Mucosa of rectum (tissue), 2 donors: Measurements from ENCODE around the gene RGPD3.
"Not testable (repeated sequence)": the region's sequence is repeated elsewhere in the genome, so short reads cannot be mapped to it uniquely, and the experiment has no call there.

Source experiments
- H3K27ac ChIP-seq, 2 donors: one replicate each; pipeline ENCODE4 v1.7.0; 2013; ENCODE audit warnings: inconsistent platforms in 2 of 2, low read depth in 2 of 2, low read length in 2 of 2
- H3K27me3 ChIP-seq, 2 donors: one replicate each; pipeline ENCODE4 v1.7.0; 2013; ENCODE audit warnings: low read length in 2 of 2; ENCODE audit not compliant: control insufficient read depth in 2 of 2, insufficient read depth in 2 of 2
- H3K36me3 ChIP-seq, 2 donors: one replicate each; pipeline ENCODE4 v1.7.0; 2013; ENCODE audit warnings: low read length in 2 of 2; ENCODE audit not compliant: control insufficient read depth in 2 of 2, insufficient read depth in 2 of 2
- H3K4me1 ChIP-seq, 2 donors: one replicate each; pipeline ENCODE4 v1.7.0; 2013; ENCODE audit warnings: low read length in 2 of 2, mild to moderate bottlenecking in 1 of 2; ENCODE audit not compliant: control insufficient read depth in 2 of 2, insufficient read depth in 2 of 2
- H3K4me3 ChIP-seq, 2 donors: one replicate each; pipeline ENCODE4 v1.7.0; 2013; ENCODE audit warnings: low read length in 2 of 2
- H3K9ac ChIP-seq, 2 donors: one replicate each; pipeline ENCODE4 v1.7.0; 2013; ENCODE audit warnings: low read length in 2 of 2, low read depth in 1 of 2, mild to moderate bottlenecking in 1 of 2
- H3K9me3 ChIP-seq, 2 donors: one replicate each; pipeline ENCODE4 v1.7.0; 2013; ENCODE audit warnings: low read length in 2 of 2; ENCODE audit not compliant: control insufficient read depth in 2 of 2
- donor health status: healthy.
- donor health status: Normal muscosa, but diverticular disease.

The RGPD3 gene

DNA sequence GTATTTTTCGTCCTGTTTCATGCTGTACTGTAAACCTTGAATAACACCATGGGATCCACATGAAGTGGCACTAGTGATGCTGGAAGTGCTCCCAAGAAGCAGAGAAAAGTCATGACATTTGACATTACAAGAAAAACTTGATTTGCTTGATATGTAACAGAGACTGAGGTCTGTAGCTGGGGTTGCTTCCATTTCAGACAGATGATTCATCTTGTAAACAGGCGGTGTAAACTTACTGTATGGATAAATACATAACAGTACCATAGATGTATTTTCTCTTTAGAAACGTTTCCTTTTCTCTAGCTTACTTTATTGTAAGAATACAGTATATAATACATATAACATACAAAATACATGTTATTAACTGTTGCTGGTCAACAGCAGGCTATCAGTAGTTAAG is 88.6 kb downstream of the RGPD3 start:
- not testable (repeated sequence) for H3K27ac ChIP-seq, H3K4me3 ChIP-seq, H3K36me3 ChIP-seq, H3K4me1 ChIP-seq, H3K9ac ChIP-seq, H3K9me3 ChIP-seq, H3K27me3 ChIP-seq

DNA sequence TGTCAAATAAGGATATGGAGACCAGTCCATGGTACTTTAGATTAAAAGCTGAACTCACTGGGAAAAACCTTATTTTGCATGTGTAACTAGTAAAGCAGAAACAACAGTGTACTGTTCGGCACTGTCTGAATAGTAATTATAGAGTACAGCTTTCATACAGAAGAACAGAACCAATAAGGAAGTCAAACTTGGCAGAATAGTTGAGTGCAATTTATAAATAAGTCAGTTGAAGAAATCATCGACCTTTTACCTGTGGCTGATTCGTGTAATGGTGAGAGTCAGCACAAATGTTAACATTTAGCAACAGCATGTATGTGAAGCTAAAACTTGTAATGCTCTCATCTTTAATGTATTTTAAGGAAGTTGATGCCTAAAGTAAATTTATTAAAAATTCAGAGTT is 99.0 kb downstream of the RGPD3 start:
- not testable (repeated sequence) for H3K4me3 ChIP-seq, H3K4me1 ChIP-seq, H3K9me3 ChIP-seq, H3K36me3 ChIP-seq, H3K27me3 ChIP-seq, H3K27ac ChIP-seq, H3K9ac ChIP-seq

DNA sequence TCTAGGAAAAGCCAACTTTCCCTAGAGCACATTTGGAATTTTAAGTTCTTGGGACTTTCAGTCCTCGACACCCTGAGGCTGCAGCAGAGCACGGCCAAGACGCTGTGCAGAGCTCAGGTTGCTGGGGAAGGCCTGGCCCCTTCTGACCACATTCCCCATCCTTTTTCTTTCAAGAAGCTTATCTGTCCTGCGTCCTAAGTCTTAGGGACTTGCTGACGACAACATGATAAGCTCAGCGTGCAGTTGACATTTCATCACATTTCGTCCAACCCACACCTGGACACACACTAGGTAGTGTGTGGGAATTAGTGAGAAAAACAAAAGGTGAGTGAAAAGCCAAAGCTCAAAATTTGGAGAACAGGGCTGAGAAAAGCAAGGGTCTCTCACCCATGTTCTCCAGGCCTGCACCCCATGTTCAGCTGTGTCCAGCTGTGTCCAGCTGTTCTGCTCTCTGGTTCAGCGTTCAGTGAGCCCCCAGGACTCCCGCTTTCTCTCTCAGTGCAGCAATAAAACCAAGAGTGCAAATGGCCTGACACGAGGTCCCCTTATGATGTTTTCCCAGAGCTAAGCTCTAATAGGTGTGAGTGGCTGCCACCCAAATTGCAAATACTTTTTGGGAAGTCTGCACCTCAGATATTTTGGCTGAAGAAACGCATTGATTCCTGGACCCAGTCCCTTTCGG is 101.9 kb downstream of the RGPD3 start:
- no peak overlapping the region for H3K9ac ChIP-seq
- no peaks in the 10 kb centered on the region for H3K4me1 ChIP-seq
- no peak overlapping the region for H3K4me3 ChIP-seq
- no peaks in the 10 kb centered on the region for H3K9me3 ChIP-seq
- H3K27ac ChIP-seq: no peak overlapping the region
- H3K36me3 ChIP-seq: no peaks in the 10 kb centered on the region
- H3K27me3 ChIP-seq: no peaks in the 10 kb centered on the region

DNA sequence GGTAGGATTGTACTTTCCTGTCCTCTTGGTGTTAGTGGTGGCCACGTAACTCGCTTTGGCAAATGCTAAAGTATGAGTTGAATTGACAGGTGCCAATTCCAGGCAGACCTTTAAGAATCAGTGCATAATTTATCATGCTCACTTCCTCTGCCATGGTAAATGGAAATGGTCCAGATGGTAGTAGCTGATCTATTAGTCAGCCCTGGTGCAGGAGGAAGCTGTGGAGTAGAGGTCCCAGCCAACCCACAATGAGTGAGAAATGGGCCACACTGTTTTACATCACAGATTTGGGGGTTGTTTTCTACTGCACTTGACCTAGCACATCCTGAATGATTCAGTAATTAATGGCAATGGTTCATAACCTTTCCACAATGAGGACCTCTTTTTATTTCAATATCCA is 104.4 kb downstream of the RGPD3 start:
- no peak overlapping the region for H3K4me3 ChIP-seq
- no peaks in the 10 kb centered on the region for H3K36me3 ChIP-seq
- no peaks in the 10 kb centered on the region for H3K4me1 ChIP-seq
- no peak overlapping the region for H3K9ac ChIP-seq
- H3K27ac ChIP-seq: no peak overlapping the region
- no peaks in the 10 kb centered on the region for H3K27me3 ChIP-seq
- no peaks in the 10 kb centered on the region for H3K9me3 ChIP-seq

DNA sequence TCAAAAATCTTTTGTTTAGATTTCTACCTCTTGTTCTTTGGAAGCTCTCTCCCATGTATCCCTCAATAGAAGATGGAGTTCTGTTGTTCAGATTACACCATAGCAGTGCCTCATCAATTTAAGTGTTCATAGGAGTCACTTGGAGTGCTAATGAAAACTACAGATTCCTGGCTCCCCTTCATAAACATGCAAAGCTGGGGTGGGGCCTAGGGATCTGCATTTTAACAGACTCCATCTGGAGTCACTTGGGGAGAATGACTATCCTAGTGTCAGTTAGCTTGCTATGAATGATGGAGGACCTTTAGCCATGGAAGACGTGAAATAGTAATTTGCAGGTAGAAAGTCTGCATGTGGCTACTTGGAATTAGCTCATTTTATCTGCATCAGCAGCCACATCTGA is 105.4 kb downstream of the RGPD3 start:
- H3K9ac ChIP-seq: no peak overlapping the region
- H3K27me3 ChIP-seq: no peaks in the 10 kb centered on the region
- H3K27ac ChIP-seq: no peak overlapping the region
- no peaks in the 10 kb centered on the region for H3K36me3 ChIP-seq
- H3K4me3 ChIP-seq: no peak overlapping the region
- H3K4me1 ChIP-seq: no peaks in the 10 kb centered on the region
- no peaks in the 10 kb centered on the region for H3K9me3 ChIP-seq

DNA sequence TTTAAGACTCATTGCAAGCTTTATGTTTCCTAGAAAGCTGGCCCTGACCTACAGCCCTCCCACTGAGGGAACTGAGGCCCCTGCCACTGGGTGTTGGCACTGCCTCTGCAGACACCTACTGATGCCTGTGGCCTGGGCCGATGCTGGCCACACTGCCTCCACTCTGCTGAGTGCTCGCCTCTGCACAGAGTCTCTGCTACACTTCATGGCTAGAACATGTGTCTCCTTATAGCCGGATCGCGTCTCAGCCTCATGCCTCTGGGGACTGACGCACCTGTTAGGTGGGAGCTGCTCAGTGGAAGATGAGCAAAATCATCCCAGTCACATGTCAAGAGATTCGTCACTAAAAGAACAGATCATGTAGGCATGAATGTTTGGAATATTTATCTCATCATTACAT is 108.7 kb downstream of the RGPD3 start:
- no peak overlapping the region for H3K4me3 ChIP-seq

DNA sequence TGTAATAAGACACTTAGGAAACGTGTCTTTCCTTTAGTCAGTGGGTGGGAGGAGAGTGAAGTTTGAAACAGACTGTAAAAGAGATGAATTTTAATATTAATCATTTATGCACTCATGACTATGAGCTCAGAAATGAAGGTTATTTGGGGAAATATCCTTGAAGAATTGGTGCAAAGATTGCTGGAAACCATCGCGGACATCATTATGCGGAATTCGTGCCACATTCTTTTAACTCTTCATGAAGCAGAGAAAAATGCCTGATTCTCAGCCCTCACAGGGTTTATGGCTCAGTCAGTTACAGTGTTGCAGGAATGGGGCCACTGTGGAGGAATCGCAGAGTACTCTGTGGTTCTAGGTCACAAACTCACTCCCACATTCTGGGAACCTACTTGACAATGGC is 109.7 kb downstream of the RGPD3 start:
- H3K27me3 ChIP-seq: no peaks in the 10 kb centered on the region
- no peaks in the 10 kb centered on the region for H3K9me3 ChIP-seq
- no peaks in the 10 kb centered on the region for H3K36me3 ChIP-seq
- no peaks in the 10 kb centered on the region for H3K4me1 ChIP-seq
- no peak overlapping the region for H3K9ac ChIP-seq
- no peak overlapping the region for H3K4me3 ChIP-seq
- H3K27ac ChIP-seq: no peak overlapping the region

More for the DNA sequence above, 108.7 kb downstream of the RGPD3 start:
- Histone ChIP-seq H3K27ac (no peak overlapping the region), H3K9me3 (no peaks in the 10 kb centered on the region), H3K27me3 (no peaks in the 10 kb centered on the region), H3K4me1 (no peaks in the 10 kb centered on the region), H3K9ac (no peak overlapping the region), H3K36me3 (no peaks in the 10 kb centered on the region)

DNA sequence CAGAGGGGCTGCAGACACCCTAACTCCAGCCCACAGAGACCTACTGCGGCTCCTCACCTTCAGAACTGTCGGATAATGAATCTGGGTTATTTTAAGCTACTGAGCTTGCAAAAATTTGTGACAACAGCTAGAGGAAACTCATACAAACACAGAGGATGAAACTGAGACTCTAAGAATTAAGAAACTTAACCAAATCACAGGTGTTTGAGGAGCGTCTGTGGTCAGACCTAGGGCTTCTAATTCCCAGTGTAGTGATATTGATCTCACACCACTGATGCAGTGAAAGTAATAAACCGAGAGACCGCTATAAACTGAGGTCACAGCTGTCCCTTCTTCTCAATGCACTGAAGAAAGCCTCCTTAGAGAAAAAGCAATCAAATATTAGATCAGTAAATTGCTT is 110.1 kb downstream of the RGPD3 start:
- H3K9ac ChIP-seq: no peak overlapping the region
- no peak overlapping the region for H3K27ac ChIP-seq
- no peaks in the 10 kb centered on the region for H3K4me1 ChIP-seq
- no peaks in the 10 kb centered on the region for H3K36me3 ChIP-seq
- no peaks in the 10 kb centered on the region for H3K27me3 ChIP-seq
- no peaks in the 10 kb centered on the region for H3K9me3 ChIP-seq
- H3K4me3 ChIP-seq: no peak overlapping the region

DNA sequence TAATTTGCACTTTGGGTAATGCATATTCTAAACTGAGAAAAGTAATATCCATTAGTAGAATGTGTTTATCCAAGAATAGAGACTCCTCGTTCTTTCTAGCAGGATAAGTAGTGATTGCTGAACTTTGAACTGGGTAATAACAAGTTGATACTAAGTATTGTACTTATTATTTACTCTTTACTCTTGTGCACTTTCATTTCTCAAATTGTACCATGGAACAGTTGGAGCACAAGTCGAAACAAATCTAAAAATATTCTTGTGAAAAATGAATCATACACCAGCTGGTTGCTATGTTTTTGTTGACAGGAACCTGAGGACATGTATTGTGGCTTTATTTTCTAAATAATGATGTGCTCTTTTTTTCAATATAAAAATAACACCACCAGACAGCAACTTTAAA is 111.9 kb downstream of the RGPD3 start:
- Histone ChIP-seq H3K36me3 (no peaks in the 10 kb centered on the region), H3K27me3 (no peaks in the 10 kb centered on the region), H3K4me3 (no peak overlapping the region), H3K9ac (no peak overlapping the region), H3K27ac (no peak overlapping the region), H3K9me3 (no peaks in the 10 kb centered on the region), H3K4me1 (no peaks in the 10 kb centered on the region)

DNA sequence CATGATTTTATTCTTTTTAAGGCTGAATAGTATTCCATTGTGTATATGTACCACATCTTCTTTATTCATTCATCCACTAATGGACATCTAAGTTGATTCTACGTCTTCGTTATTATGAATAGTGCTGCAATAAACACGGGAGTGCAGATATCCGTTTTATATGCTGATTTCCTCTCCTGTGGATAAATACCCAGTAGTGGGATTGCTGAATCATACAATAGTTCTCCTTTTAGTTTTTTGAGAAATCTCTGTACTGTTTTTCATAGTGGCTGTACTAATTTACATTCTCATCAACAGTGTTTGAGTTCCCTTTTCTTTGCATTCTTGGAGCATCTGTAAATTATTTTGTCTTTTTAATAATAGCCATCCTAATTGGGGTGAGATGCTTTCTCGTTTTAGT is 114.5 kb downstream of the RGPD3 start:
- Histone ChIP-seq H3K4me1 (no peaks in the 10 kb centered on the region), H3K27me3 (no peaks in the 10 kb centered on the region), H3K4me3 (no peak overlapping the region), H3K27ac (no peak overlapping the region), H3K36me3 (no peaks in the 10 kb centered on the region), H3K9ac (no peak overlapping the region), H3K9me3 (no peaks in the 10 kb centered on the region)

DNA sequence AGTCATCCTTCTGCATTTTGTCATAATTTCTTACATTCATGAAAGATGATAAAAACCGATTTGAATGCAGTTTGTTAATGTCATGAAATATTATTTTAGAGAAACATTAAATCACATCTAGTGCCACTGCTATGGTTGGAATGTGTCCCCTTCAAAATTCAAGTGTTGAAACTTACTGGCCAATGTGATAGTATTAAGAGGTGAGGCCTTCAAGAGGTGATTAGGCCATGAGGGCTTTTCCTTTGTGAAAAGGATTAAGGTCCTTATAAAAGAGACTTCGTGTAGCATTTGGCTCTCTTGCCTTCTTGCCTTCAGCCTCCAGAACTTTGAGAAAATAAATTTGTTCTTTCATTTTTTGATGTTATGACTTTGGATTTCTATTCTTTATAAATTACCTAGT is 117.2 kb downstream of the RGPD3 start:
- Histone ChIP-seq H3K9ac (no peak overlapping the region), H3K27me3 (no peaks in the 10 kb centered on the region), H3K36me3 (no peaks in the 10 kb centered on the region), H3K9me3 (no peaks in the 10 kb centered on the region), H3K4me1 (no peaks in the 10 kb centered on the region), H3K27ac (no peak overlapping the region), H3K4me3 (no peak overlapping the region)
